PFSK-1 (cell line): ENCODE data around the gene MRPL28.

Source experiments
- POLR2AphosphoS5 ChIP-seq: IDR thresholded peaks from 2 replicates; pipeline ENCODE4 v1.6.1; 2012; ENCODE audit warnings: low read depth, mild to moderate bottlenecking, control low read depth, low read length, moderate library complexity
- REST ChIP-seq, 2 experiments: IDR thresholded peaks; 2 replicates each; pipeline versions ENCODE4 v1.6.1 to v1.8.0; 2011 to 2012; ENCODE audit warnings: low read depth in 2 of 2, low read length in 2 of 2, control low read depth in 1 of 2, inconsistent platforms in 1 of 2, mild to moderate bottlenecking in 1 of 2, moderate library complexity in 1 of 2; ENCODE audit not compliant: insufficient read depth in 1 of 2
- SIN3A ChIP-seq: IDR thresholded peaks from 2 replicates; pipeline ENCODE4 v1.6.1; 2012; ENCODE audit warnings: mild to moderate bottlenecking, low read length, moderate library complexity, borderline replicate concordance; ENCODE audit not compliant: insufficient read depth
- TAF1 ChIP-seq: IDR thresholded peaks from 2 replicates; pipeline ENCODE4 v1.6.1; 2012; ENCODE audit warnings: low read length, control low read depth, borderline replicate concordance; ENCODE audit not compliant: insufficient read depth

- TF ChIP-seq SIN3A (no peak), POLR2AphosphoS5 (no peak), TAF1 (no peak), REST (IDR thresholded peaks at IDR 0.05; ENCODE audit: insufficient read depth in 1 of 2, low read depth in 2 of 2, low read length in 2 of 2) (no peak)
Measured at GRCh38 chr16:337437-337836, 32.9 kb downstream of the MRPL28 start.
